HCT116 (cell line): Measurements from ENCODE around the gene INSRR. TPM values are rescaled to one million over a fixed set of nuclear protein-coding genes. Genes with fewer than 3 reads are reported as not detected.

ENCODE experiments used
- ATAC-seq: fragments of 200-7000 bp; cut with Tn5 transposase; 2 replicates; pipeline ENCODE4 v1.9.1; 2020; ENCODE audit warnings: mild to moderate bottlenecking, moderate library complexity
- BruUV-seq: library from RNA; stranded (reverse); fragments of 400-500 nt; replicated peaks from 2 replicates; lab custom pipeline; 2021; lab: Mats Ljungman, UMichigan
- CTCF ChIA-PET: fragments of 300-600 bp; sonication (Branson Sonifier 250); formaldehyde crosslinking; loops from one replicate; lab custom pipeline; 2021; ENCODE audit warnings: antibody characterized with exemption; lab: Charles Lee
- POLR2A ChIA-PET: fragments of 300-600, 350-600 bp; sonication (Branson Sonifier 250); formaldehyde crosslinking; loops from one replicate; lab custom pipeline; 2021; ENCODE audit warnings: antibody characterized with exemption; lab: Charles Lee
- RAD21 ChIA-PET, 2 experiments: fragments of 300-600 bp; sonication (Branson Sonifier 250); formaldehyde crosslinking; loops; one replicate each; lab custom pipeline; 2023; ENCODE audit warnings: low total read pairs in 2 of 2; ENCODE audit not compliant: uncharacterized antibody in 2 of 2, unreplicated experiment in 2 of 2, low non-redundant PET in 1 of 2; lab: Charles Lee
- DNase-seq: peaks from one replicate; pipeline ENCODE4 v3.0.0-alpha.2; 2010; ENCODE audit warnings: low read depth, low spot score
- H2AFZ ChIP-seq: fragments of 200-600 bp; shearing (Covaris generic), sonication (generic); 2 replicates; pipeline ENCODE4 v1.6.1; 2017; ENCODE audit warnings: low read depth, mixed run types, mixed read lengths, antibody characterized with exemption, low read length; ENCODE audit not compliant: poor library complexity, severe bottlenecking
- H3K27ac ChIP-seq: 2 replicates; pipeline ENCODE4 v1.5.1; 2012; ENCODE audit warnings: low read depth, low read length
- H3K27me3 ChIP-seq: fragments of 200-600 bp; sonication (generic); 2 replicates; pipeline ENCODE4 v1.6.1; 2016; ENCODE audit warnings: mixed run types, low read length, mixed read lengths; ENCODE audit not compliant: insufficient read depth
- H3K36me3 ChIP-seq, 2 experiments: fragments of 200-500 bp in 1 of 2; fragments of 200-600 bp in 1 of 2; sonication (Bioruptor generic) in 1 of 2; sonication (generic) in 1 of 2; 2 replicates each; pipeline versions ENCODE4 v1.5.1 to v1.6.1; 2014 to 2016; ENCODE audit warnings: low read length in 2 of 2, inconsistent platforms in 1 of 2, mixed read lengths in 1 of 2, mixed run types in 1 of 2; ENCODE audit not compliant: insufficient read depth in 2 of 2, control insufficient read depth in 1 of 2
- H3K4me1 ChIP-seq, 2 experiments: fragments of 200-600 bp in 1 of 2; sonication (generic) in 1 of 2; 2 replicates each; pipeline versions ENCODE4 v1.5.1 to v1.6.1; 2012 to 2017; ENCODE audit warnings: low read length in 2 of 2, inconsistent platforms in 1 of 2, mild to moderate bottlenecking in 1 of 2, mixed read lengths in 1 of 2, mixed run types in 1 of 2, moderate library complexity in 1 of 2; ENCODE audit not compliant: insufficient read depth in 2 of 2, control insufficient read depth in 1 of 2
- H3K4me2 ChIP-seq: fragments of 200-600 bp; sonication (generic); 2 replicates; pipeline ENCODE4 v1.6.1; 2017; ENCODE audit warnings: mixed run types, low read length, mixed read lengths
- H3K4me3 ChIP-seq, 2 experiments: fragments of 200-600 bp in 1 of 2; sonication (generic) in 1 of 2; replicated peaks in 1 of 2; 2 replicates each; pipeline ENCODE4 v1.5.1; 2011 to 2016; ENCODE audit warnings: low read length in 2 of 2, control low read depth in 1 of 2, low read depth in 1 of 2, mild to moderate bottlenecking in 1 of 2, mixed read lengths in 1 of 2, mixed run types in 1 of 2
- H3K79me2 ChIP-seq: fragments of 200-600 bp; sonication (generic); 2 replicates; pipeline ENCODE4 v1.6.1; 2017; ENCODE audit warnings: mild to moderate bottlenecking, mixed run types, low read length, moderate library complexity, mixed read lengths; ENCODE audit not compliant: insufficient read depth
- H3K9ac ChIP-seq: fragments of 200-600 bp; sonication (generic); 2 replicates; pipeline ENCODE4 v1.6.1; 2016; ENCODE audit warnings: low read length, mixed read lengths
- H3K9me2 ChIP-seq: fragments of 200-600 bp; sonication (generic), shearing (Covaris generic); 2 replicates; pipeline ENCODE4 v1.6.1; 2017; ENCODE audit warnings: mixed run types, mild to moderate bottlenecking, moderate library complexity; ENCODE audit not compliant: insufficient read depth
- H3K9me3 ChIP-seq, 2 experiments: fragments of 200-500 bp in 1 of 2; fragments of 200-600 bp in 1 of 2; sonication (Bioruptor generic) in 1 of 2; sonication (generic) in 1 of 2; 2 replicates each; pipeline ENCODE4 v1.6.1; 2014 to 2017; ENCODE audit warnings: low read length in 2 of 2, mixed read lengths in 2 of 2, inconsistent platforms in 1 of 2, low read depth in 1 of 2, mild to moderate bottlenecking in 1 of 2, mixed run types in 1 of 2, moderate library complexity in 1 of 2; ENCODE audit not compliant: control insufficient read depth in 1 of 2, insufficient read depth in 1 of 2
- H4K20me1 ChIP-seq: fragments of 200-600 bp; sonication (generic), shearing (Covaris generic); 2 replicates; pipeline ENCODE4 v1.6.1; 2017; ENCODE audit warnings: mixed run types, mild to moderate bottlenecking, moderate library complexity; ENCODE audit not compliant: insufficient read depth
- ELF1 ChIP-seq: IDR thresholded peaks from 2 replicates; pipeline ENCODE4 v1.6.1; 2012; ENCODE audit warnings: low read depth, borderline replicate concordance
- EZH2phosphoT487 ChIP-seq: fragments of 200-600 bp; IDR thresholded peaks from 2 replicates; pipeline ENCODE4 v1.6.1; 2018; ENCODE audit warnings: antibody characterized with exemption, borderline replicate concordance
- JUND ChIP-seq: IDR thresholded peaks from 2 replicates; pipeline ENCODE4 v1.6.1; 2012
- POLR2AphosphoS5 ChIP-seq: IDR thresholded peaks from 2 replicates; pipeline ENCODE4 v1.6.1; 2011; ENCODE audit warnings: mild to moderate bottlenecking, low read depth, low read length, moderate library complexity
- RAD21 ChIP-seq: IDR thresholded peaks from 2 replicates; pipeline ENCODE4 v1.6.1; 2012; ENCODE audit warnings: low read depth, mild to moderate bottlenecking
- SIN3A ChIP-seq: IDR thresholded peaks from 2 replicates; pipeline ENCODE4 v1.6.1; 2012; ENCODE audit warnings: low read depth
- YY1 ChIP-seq: IDR thresholded peaks from 2 replicates; pipeline ENCODE4 v1.6.1; 2011; ENCODE audit warnings: low read length, low read depth, moderate library complexity, mild to moderate bottlenecking; ENCODE audit not compliant: insufficient replicate concordance; ENCODE audit errors: extremely low read depth
- intact Hi-C: fragments of 100-400 bp; cut with micrococcal nuclease; formaldehyde crosslinking; loops from 2 replicates; pipeline ENCODE4 v1.10.0; 2022
- total RNA-seq: library from RNA; stranded (reverse); gene quantifications from one replicate; pipeline ENCODE4 v1.2.1, GENCODE V29; 2021; ENCODE audit not compliant: unreplicated experiment
- TF ChIP-seq, protein P1 (sequence below): IDR thresholded peaks from 2 replicates; pipeline ENCODE4 v1.6.1; 2012
- TF ChIP-seq, protein P2 (sequence below), 3 experiments: fragments of 200-600 bp in 1 of 3; sonication (generic) in 1 of 3; IDR thresholded peaks in 2 of 3; conservative IDR thresholded peaks in 1 of 3; 2 replicates each; pipeline ENCODE4 v1.5.1; 2012 to 2017; ENCODE audit warnings: low read depth in 2 of 3, low read length in 2 of 3, antibody characterized with exemption in 1 of 3, borderline replicate concordance in 1 of 3, control low read depth in 1 of 3, mild to moderate bottlenecking in 1 of 3, mixed read lengths in 1 of 3, mixed run types in 1 of 3, moderate library complexity in 1 of 3; ENCODE audit not compliant: insufficient read depth in 1 of 3
- TF ChIP-seq, protein P3 (sequence below): IDR thresholded peaks from 2 replicates; pipeline ENCODE4 v1.6.1; 2012; ENCODE audit warnings: low read depth

INSRR gene
- total RNA-seq, 1 experiment from 2014 or later: not detected

- no peak for DNase-seq
- no TSS peak for BruUV-seq
- Histone ChIP-seq H3K4me1 (no peaks in the 10 kb centered on the region), H3K36me3 (no peaks in the 10 kb centered on the region), H4K20me1 (no peaks in the 10 kb centered on the region), H3K4me2 (no peak overlapping the region), H3K9me2 (no peaks in the 10 kb centered on the region), H3K27ac (no peak overlapping the region), H3K4me3 (no peak overlapping the region)
- intact Hi-C loops: no loop called here
- no peak for ATAC-seq
- RAD21 ChIA-PET: no interaction called here
- POLR2A ChIA-PET: no interaction called here
- CTCF ChIA-PET: interaction anchor here (0.6 to 1.4 kb wide), 2 partner anchors 10 to 20 kb away, joined by 3 to 5 read pairs; no protein-coding TSS in a partner anchor
- no peak for TF ChIP-seq YY1
- TF ChIP-seq, protein P1, sequence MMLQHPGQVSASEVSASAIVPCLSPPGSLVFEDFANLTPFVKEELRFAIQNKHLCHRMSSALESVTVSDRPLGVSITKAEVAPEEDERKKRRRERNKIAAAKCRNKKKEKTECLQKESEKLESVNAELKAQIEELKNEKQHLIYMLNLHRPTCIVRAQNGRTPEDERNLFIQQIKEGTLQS: no peak
- no peak for TF ChIP-seq POLR2AphosphoS5
- TF ChIP-seq, protein P2, sequence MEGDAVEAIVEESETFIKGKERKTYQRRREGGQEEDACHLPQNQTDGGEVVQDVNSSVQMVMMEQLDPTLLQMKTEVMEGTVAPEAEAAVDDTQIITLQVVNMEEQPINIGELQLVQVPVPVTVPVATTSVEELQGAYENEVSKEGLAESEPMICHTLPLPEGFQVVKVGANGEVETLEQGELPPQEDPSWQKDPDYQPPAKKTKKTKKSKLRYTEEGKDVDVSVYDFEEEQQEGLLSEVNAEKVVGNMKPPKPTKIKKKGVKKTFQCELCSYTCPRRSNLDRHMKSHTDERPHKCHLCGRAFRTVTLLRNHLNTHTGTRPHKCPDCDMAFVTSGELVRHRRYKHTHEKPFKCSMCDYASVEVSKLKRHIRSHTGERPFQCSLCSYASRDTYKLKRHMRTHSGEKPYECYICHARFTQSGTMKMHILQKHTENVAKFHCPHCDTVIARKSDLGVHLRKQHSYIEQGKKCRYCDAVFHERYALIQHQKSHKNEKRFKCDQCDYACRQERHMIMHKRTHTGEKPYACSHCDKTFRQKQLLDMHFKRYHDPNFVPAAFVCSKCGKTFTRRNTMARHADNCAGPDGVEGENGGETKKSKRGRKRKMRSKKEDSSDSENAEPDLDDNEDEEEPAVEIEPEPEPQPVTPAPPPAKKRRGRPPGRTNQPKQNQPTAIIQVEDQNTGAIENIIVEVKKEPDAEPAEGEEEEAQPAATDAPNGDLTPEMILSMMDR (IDR thresholded peaks at IDR 0.05 in 2 of 3, conservative IDR thresholded peaks at IDR 0.05 in 1 of 3; ENCODE audit: borderline replicate concordance in 1 of 3, insufficient read depth in 1 of 3, low read depth in 2 of 3, low read length in 2 of 3): no peak
- TF ChIP-seq JUND: no peak
- TF ChIP-seq RAD21: no peak
- no peak for TF ChIP-seq ELF1
- TF ChIP-seq, protein P3, sequence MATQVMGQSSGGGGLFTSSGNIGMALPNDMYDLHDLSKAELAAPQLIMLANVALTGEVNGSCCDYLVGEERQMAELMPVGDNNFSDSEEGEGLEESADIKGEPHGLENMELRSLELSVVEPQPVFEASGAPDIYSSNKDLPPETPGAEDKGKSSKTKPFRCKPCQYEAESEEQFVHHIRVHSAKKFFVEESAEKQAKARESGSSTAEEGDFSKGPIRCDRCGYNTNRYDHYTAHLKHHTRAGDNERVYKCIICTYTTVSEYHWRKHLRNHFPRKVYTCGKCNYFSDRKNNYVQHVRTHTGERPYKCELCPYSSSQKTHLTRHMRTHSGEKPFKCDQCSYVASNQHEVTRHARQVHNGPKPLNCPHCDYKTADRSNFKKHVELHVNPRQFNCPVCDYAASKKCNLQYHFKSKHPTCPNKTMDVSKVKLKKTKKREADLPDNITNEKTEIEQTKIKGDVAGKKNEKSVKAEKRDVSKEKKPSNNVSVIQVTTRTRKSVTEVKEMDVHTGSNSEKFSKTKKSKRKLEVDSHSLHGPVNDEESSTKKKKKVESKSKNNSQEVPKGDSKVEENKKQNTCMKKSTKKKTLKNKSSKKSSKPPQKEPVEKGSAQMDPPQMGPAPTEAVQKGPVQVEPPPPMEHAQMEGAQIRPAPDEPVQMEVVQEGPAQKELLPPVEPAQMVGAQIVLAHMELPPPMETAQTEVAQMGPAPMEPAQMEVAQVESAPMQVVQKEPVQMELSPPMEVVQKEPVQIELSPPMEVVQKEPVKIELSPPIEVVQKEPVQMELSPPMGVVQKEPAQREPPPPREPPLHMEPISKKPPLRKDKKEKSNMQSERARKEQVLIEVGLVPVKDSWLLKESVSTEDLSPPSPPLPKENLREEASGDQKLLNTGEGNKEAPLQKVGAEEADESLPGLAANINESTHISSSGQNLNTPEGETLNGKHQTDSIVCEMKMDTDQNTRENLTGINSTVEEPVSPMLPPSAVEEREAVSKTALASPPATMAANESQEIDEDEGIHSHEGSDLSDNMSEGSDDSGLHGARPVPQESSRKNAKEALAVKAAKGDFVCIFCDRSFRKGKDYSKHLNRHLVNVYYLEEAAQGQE: no peak
- no peak for TF ChIP-seq SIN3A
- no peak for TF ChIP-seq EZH2phosphoT487
- TF ChIP-seq, all 23 proteins: peak for 0
- no peaks in the 10 kb centered on the region for H3K9me3 ChIP-seq
- no peaks in the 10 kb centered on the region for H3K79me2 ChIP-seq
- peaks cover 14% of the 10 kb centered on the region; the same call in 1 of the 2 replicates for H3K27me3 ChIP-seq
- H3K9ac ChIP-seq: no peak overlapping the region
- no peak overlapping the region for H2AFZ ChIP-seq
Observed at GRCh38 chr1:156834322-156834721, 24.6 kb downstream of the INSRR start.
